DOHH2 (cell line): Measurements from ENCODE around the gene FZD4.

Source experiments
- EZH2phosphoT487 ChIP-seq: fragments of 200-600 bp; sonication (generic); IDR thresholded peaks from 2 replicates; pipeline ENCODE4 v1.6.1; 2017; ENCODE audit warnings: borderline replicate concordance, mild to moderate bottlenecking, antibody characterized with exemption, low read length, moderate library complexity, mixed read lengths
- TF ChIP-seq, protein P1 (sequence below): fragments of 200-600 bp; sonication (generic); IDR thresholded peaks from one replicate; pipeline ENCODE4 v1.5.1; 2014; ENCODE audit warnings: antibody characterized with exemption, mild to moderate bottlenecking, low read depth, low read length; ENCODE audit not compliant: poor library complexity, severe bottlenecking

DNA sequence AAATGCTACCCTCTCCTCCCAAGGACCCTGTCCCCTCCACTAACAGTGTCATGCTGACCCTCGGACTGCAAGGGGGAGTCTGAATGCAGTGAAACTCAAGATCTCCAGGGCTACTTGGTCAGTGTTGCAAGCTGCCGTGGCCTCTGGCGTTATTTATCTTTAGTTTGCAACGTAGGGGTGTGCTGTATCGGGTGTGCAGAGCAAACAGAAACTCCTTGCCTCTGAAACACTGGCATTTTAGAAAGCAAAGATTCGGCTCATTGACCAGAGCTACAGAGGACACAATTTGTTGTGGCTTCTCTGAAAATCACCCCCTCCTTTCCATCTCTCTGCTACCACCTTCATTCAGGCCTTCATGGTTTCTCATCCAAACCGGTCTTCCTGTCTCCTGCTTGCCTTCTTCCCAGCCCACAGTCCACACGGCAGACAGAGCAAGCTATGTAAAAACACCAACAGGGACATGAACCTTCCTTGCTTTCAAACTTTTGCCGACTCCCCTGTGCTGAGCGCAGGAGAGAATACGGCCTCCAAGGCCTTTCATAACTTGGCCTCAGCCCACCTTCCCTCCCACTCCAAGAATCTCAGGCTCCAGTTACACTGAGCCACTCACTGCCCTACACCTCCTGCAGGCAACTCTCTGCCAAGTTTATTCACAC lies 14.9 kb downstream of the FZD4 start:
- TF ChIP-seq, protein P1, sequence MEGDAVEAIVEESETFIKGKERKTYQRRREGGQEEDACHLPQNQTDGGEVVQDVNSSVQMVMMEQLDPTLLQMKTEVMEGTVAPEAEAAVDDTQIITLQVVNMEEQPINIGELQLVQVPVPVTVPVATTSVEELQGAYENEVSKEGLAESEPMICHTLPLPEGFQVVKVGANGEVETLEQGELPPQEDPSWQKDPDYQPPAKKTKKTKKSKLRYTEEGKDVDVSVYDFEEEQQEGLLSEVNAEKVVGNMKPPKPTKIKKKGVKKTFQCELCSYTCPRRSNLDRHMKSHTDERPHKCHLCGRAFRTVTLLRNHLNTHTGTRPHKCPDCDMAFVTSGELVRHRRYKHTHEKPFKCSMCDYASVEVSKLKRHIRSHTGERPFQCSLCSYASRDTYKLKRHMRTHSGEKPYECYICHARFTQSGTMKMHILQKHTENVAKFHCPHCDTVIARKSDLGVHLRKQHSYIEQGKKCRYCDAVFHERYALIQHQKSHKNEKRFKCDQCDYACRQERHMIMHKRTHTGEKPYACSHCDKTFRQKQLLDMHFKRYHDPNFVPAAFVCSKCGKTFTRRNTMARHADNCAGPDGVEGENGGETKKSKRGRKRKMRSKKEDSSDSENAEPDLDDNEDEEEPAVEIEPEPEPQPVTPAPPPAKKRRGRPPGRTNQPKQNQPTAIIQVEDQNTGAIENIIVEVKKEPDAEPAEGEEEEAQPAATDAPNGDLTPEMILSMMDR, result no peak
- no peak for TF ChIP-seq EZH2phosphoT487
